COLO668 (cell line): Measurements from ENCODE around the gene LITAF.
A peak's percentile ranks its signal among the peaks of the same experiment; 100 is the strongest.
"Not testable (repeated sequence)": the region's sequence is repeated elsewhere in the genome, so short reads cannot be mapped to it uniquely, and the experiment has no call there.

Experiments
- DNase-seq: peaks from one replicate; lab custom pipeline; 2025; ENCODE audit not compliant: unreplicated experiment; lab: John Stamatoyannopoulos, UW

Gene LITAF

GRCh38 chr16:11524098-11524760, 62.5 kb downstream of the LITAF start:
- DNase-seq: no peak

- no peak for DNase-seq
These were observed 65.7 kb downstream of the LITAF start for GRCh38 chr16:11521055-11521454.

- DNase-seq: no peak
These were observed 66.3 kb downstream of the LITAF start for GRCh38 chr16:11520442-11520841.

GRCh38 chr16:11517961-11518360, 68.8 kb downstream of the LITAF start:
- DNase-seq: no peak

- DNase-seq: no peak
These were observed 70.9 kb downstream of the LITAF start for GRCh38 chr16:11515540-11516430.

GRCh38 chr16:11514283-11514682, 72.4 kb downstream of the LITAF start:
- no peak for DNase-seq

GRCh38 chr16:11513366-11513765, 73.4 kb downstream of the LITAF start:
- DNase-seq: not testable (repeated sequence)

GRCh38 chr16:11511801-11512200, 74.9 kb downstream of the LITAF start:
- DNase-seq: no peak

- DNase-seq: no peak
These were observed 75.4 kb downstream of the LITAF start for GRCh38 chr16:11511328-11511727.

- no peak for DNase-seq
These were observed 76.3 kb downstream of the LITAF start for GRCh38 chr16:11510178-11510973.

- no peak for DNase-seq
These were observed 78.7 kb downstream of the LITAF start for GRCh38 chr16:11507991-11508390.

- no peak for DNase-seq
These were observed 79.4 kb downstream of the LITAF start for GRCh38 chr16:11507350-11507749.

- DNase-seq: no peak
These were observed 79.9 kb downstream of the LITAF start for GRCh38 chr16:11506741-11507305.

GRCh38 chr16:11504261-11504660, 82.5 kb downstream of the LITAF start:
- not testable (repeated sequence) for DNase-seq

GRCh38 chr16:11503566-11503965, 83.2 kb downstream of the LITAF start:
- DNase-seq: no peak

GRCh38 chr16:11502239-11502638, 84.5 kb downstream of the LITAF start:
- DNase-seq: no peak

GRCh38 chr16:11501632-11502031, 85.1 kb downstream of the LITAF start:
- DNase-seq: no peak

GRCh38 chr16:11500700-11501346, 85.9 kb downstream of the LITAF start:
- no peak for DNase-seq

- peak; percentile 21 for DNase-seq
These were observed 87.2 kb downstream of the LITAF start for GRCh38 chr16:11499295-11500089.

GRCh38 chr16:11498683-11499082, 88.0 kb downstream of the LITAF start:
- DNase-seq: peak; percentile 11
